MCF 10A (cell line): ENCODE data around the gene RELL2. TPM values are rescaled to one million over a fixed set of nuclear protein-coding genes. Genes with fewer than 3 reads are reported as not detected.

Source experiments
- BruUV-seq: library from RNA; stranded (reverse); fragments of 400-500 nt; replicated peaks from 2 replicates; lab custom pipeline; 2021; lab: Mats Ljungman, UMichigan
- CTCF ChIA-PET: fragments of 300-600 bp; sonication (Branson Sonifier 250); formaldehyde crosslinking; extraction: SDS; loops from one replicate; lab custom pipeline; 2021; ENCODE audit warnings: antibody characterized with exemption, inconsistent platforms; lab: Yijun Ruan, JAX
- POLR2A ChIA-PET: fragments of 300-600, 350-650 bp; sonication (Branson Sonifier 250); formaldehyde crosslinking; extraction: SDS; loops from one replicate; lab custom pipeline; 2020; ENCODE audit warnings: antibody characterized with exemption, inconsistent platforms; lab: Yijun Ruan, JAX
- DNase-seq: peaks from one replicate; pipeline ENCODE4 v3.0.0-alpha.2; 2018; ENCODE audit not compliant: unreplicated experiment
- H3K27ac Mint-ChIP-seq: one replicate; pipeline ENCODE4 v1.8.0; 2022; ENCODE audit warnings: mild to moderate bottlenecking, low read depth, mixed read lengths; ENCODE audit not compliant: unreplicated experiment
- H3K27me3 Mint-ChIP-seq: one replicate; pipeline ENCODE4 v1.8.0; 2022; ENCODE audit warnings: mixed read lengths; ENCODE audit not compliant: insufficient read depth, unreplicated experiment
- H3K36me3 Mint-ChIP-seq: one replicate; pipeline ENCODE4 v1.8.0; 2022; ENCODE audit warnings: mild to moderate bottlenecking, moderate library complexity, mixed read lengths; ENCODE audit not compliant: insufficient read depth, unreplicated experiment
- H3K4me1 Mint-ChIP-seq: one replicate; pipeline ENCODE4 v1.8.0; 2022; ENCODE audit warnings: mixed read lengths; ENCODE audit not compliant: insufficient read depth, unreplicated experiment
- H3K4me3 Mint-ChIP-seq: one replicate; pipeline ENCODE4 v1.8.0; 2022; ENCODE audit warnings: mild to moderate bottlenecking, moderate library complexity, mixed read lengths; ENCODE audit not compliant: unreplicated experiment
- H3K9me3 Mint-ChIP-seq: one replicate; pipeline ENCODE4 v1.8.0; 2022; ENCODE audit warnings: mixed read lengths; ENCODE audit not compliant: unreplicated experiment
- intact Hi-C: fragments of 100-400 bp; cut with micrococcal nuclease; formaldehyde crosslinking; loops from 2 replicates; pipeline ENCODE4 v1.14.1; 2022
- total RNA-seq: library from RNA; stranded (reverse); gene quantifications from 2 replicates; pipeline ENCODE4 v1.2.3, GENCODE V29; 2022
- TF ChIP-seq, protein P1 (sequence below): fragments of 200-600 bp; IDR thresholded peaks from one replicate; pipeline ENCODE4 v1.8.0; 2022; ENCODE audit warnings: antibody characterized with exemption, mild to moderate bottlenecking; ENCODE audit not compliant: unreplicated experiment

RELL2 gene
- total RNA-seq, 1 experiment from 2014 or later: 12.5 TPM

DNA sequence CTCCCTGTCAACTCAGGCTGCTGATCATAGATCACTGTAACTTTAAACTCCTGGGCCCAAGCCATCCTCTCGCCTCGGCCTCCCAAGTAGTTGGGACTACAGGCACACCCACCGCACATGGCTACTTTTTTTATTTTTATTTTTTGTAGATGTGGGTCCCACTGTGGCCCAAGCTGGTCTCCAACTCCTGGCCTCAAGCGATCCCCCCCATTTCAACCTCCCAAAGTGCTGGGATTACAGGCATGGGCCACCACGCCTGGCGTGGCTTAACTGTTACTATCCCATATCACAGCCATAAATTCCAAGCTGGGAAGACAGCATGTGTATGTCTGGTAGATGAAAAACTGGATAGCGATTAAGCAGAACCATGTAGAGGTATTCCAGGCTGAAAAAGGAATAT lies 1.2 kb upstream of the RELL2 start:
- peak overlapping the region; percentile 92 for H3K4me3 Mint-ChIP-seq
- H3K9me3 Mint-ChIP-seq: no peaks in the 10 kb centered on the region
- POLR2A ChIA-PET: interaction anchor here (0.7 to 13.3 kb wide), 23 partner anchors 12 to 1235 kb away, joined by 3 to 349 read pairs (median 7); partner anchors contain the start of genes ARAP3, DIAPH1, FCHSD1 and RNF14
- no TSS peak for BruUV-seq
- H3K36me3 Mint-ChIP-seq: peaks cover 23% of the 10 kb centered on the region
- TF ChIP-seq, protein P1, sequence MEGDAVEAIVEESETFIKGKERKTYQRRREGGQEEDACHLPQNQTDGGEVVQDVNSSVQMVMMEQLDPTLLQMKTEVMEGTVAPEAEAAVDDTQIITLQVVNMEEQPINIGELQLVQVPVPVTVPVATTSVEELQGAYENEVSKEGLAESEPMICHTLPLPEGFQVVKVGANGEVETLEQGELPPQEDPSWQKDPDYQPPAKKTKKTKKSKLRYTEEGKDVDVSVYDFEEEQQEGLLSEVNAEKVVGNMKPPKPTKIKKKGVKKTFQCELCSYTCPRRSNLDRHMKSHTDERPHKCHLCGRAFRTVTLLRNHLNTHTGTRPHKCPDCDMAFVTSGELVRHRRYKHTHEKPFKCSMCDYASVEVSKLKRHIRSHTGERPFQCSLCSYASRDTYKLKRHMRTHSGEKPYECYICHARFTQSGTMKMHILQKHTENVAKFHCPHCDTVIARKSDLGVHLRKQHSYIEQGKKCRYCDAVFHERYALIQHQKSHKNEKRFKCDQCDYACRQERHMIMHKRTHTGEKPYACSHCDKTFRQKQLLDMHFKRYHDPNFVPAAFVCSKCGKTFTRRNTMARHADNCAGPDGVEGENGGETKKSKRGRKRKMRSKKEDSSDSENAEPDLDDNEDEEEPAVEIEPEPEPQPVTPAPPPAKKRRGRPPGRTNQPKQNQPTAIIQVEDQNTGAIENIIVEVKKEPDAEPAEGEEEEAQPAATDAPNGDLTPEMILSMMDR: no peak
- DNase-seq: no peak
- H3K4me1 Mint-ChIP-seq: peaks cover 39% of the 10 kb centered on the region
- H3K27me3 Mint-ChIP-seq: no peaks in the 10 kb centered on the region
- peak overlapping the region; percentile 47 for H3K27ac Mint-ChIP-seq
- CTCF ChIA-PET: interaction anchor here (0.5 to 11.6 kb wide), 15 partner anchors 9 to 325 kb away, joined by 3 to 213 read pairs (median 3); partner anchors contain the start of genes DIAPH1 and PCDH1
- intact Hi-C loops: loop anchor here (2.0 kb wide), 1 partner anchor 17 kb away; the partner anchor contains the start of gene DIAPH1

DNA sequence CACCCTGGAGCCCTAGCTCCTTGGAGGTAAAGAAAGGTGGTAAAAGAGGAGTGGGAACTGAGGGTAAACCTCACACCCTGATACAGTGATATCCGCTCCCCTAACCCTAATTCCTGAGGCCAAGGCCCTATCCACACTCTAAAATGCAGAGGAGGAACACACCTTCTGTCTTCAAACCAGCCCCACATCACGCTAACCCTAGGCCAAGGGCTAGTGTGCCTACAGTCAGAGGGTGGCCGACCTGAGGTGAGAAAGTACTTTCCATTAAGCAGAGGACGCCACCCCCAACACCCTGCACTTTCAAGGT lies 738 bp upstream of the RELL2 start:
- TSS peak; percentile 28 for BruUV-seq
- POLR2A ChIA-PET: interaction anchor here (0.5 to 13.3 kb wide), 33 partner anchors 11 to 1235 kb away, joined by 3 to 349 read pairs (median 4); partner anchors contain the start of genes ARAP3, DIAPH1, FCHSD1 and PCDH1

DNA sequence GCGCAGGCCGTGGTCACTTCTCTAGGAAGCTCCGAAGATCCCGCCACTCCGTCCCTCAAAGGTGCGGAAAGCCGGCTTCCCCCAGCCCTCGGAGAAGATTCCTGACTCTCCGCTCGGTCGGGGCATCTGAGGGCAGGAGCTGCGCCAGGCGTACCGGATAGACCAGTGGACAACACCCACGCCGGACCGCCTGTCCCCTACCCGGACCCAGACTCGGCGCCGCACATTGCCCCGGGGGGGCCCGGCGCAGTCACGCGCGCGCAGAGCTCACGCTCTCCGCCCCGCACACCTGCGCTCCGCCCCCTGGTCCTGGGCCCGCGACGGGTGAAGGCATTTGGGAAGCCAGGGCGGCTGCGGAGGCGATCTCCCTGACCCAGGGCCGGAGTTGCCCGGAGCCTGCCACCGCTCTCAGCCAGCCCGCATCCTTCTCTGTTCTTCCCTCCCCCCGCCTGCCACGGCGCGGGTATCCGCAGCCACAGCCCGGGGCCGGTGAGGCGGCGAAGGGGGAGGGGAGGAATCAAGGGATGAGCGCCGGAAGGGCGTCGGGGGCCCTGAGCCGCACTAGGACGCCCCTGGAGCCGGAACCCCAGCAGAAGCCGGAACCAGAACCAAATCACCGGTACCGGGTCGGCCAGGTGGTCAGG lies 448 bp downstream of the RELL2 start:
- Mint-ChIP-seq H3K9me3 (no peaks in the 10 kb centered on the region), H3K4me1 (peaks cover 49% of the 10 kb centered on the region), H3K36me3 (peaks cover 17% of the 10 kb centered on the region), H3K27ac (peak overlapping the region; percentile 47), H3K27me3 (no peaks in the 10 kb centered on the region), H3K4me3 (peak overlapping the region; percentile 92)
- POLR2A ChIA-PET: interaction anchor here (0.5 to 13.3 kb wide), 35 partner anchors 10 to 1072 kb away, joined by 3 to 349 read pairs (median 4); partner anchors contain the start of genes ARAP3, DELE1, DIAPH1 and FCHSD1
- no peak for DNase-seq
- intact Hi-C loops: loop anchor here (2.0 kb wide), 1 partner anchor 18 kb away; the partner anchor contains the start of gene DIAPH1
- no TSS peak for BruUV-seq
- CTCF ChIA-PET: interaction anchor here (0.6 to 11.6 kb wide), 17 partner anchors 10 to 1076 kb away, joined by 3 to 213 read pairs (median 4); partner anchors contain the start of genes DIAPH1 and RNF14
- TF ChIP-seq, protein P1: no peak

More for the DNA sequence above, 738 bp upstream of the RELL2 start:
- TF ChIP-seq, protein P1: no peak
- Mint-ChIP-seq H3K27ac (peak overlapping the region; percentile 47), H3K27me3 (no peaks in the 10 kb centered on the region), H3K9me3 (no peaks in the 10 kb centered on the region), H3K4me3 (peak overlapping the region; percentile 92), H3K4me1 (peaks cover 39% of the 10 kb centered on the region), H3K36me3 (peaks cover 21% of the 10 kb centered on the region)
- CTCF ChIA-PET: interaction anchor here (0.9 to 11.6 kb wide), 12 partner anchors 8 to 325 kb away, joined by 3 to 213 read pairs (median 6); partner anchors contain the start of genes DIAPH1 and PCDH1
- no peak for DNase-seq
- intact Hi-C loops: loop anchor here (2.0 kb wide), 1 partner anchor 17 kb away; the partner anchor contains the start of gene DIAPH1
